Neural cell (in vitro differentiated cells): ENCODE measurements around the gene MAJIN. TPM values are rescaled to one million over a fixed set of nuclear protein-coding genes. Genes with fewer than 3 reads are reported as not detected.

Source experiments
- H2AFZ ChIP-seq: fragments of 200-600, 300-800 bp; sonication (generic), shearing (Covaris generic); 2 replicates; pipeline ENCODE4 v1.6.0; 2014; ENCODE audit warnings: low read depth, mild to moderate bottlenecking, antibody characterized with exemption, low read length, moderate library complexity
- H3F3A ChIP-seq: fragments of 200-600 bp; shearing (Covaris generic); 2 replicates; pipeline ENCODE4 v1.6.1; 2016; ENCODE audit warnings: mild to moderate bottlenecking, moderate library complexity, mixed read lengths, antibody characterized with exemption, low read length; ENCODE audit not compliant: insufficient read depth, poor library complexity, severe bottlenecking
- H3K27ac ChIP-seq: fragments of 200-600, 300-800 bp; sonication (generic), shearing (Covaris generic); 2 replicates; pipeline ENCODE4 v1.5.1; 2014; ENCODE audit warnings: mild to moderate bottlenecking, low read length, moderate library complexity
- H3K27me3 ChIP-seq: fragments of 300-800, 200-600 bp; sonication (generic), shearing (Covaris generic); 2 replicates; pipeline ENCODE4 v1.6.0; 2014; ENCODE audit warnings: mild to moderate bottlenecking, low read depth, low read length, moderate library complexity; ENCODE audit not compliant: insufficient read depth
- H3K36me3 ChIP-seq: fragments of 300-800, 200-600 bp; sonication (generic), shearing (Covaris generic); 2 replicates; pipeline ENCODE4 v1.5.1; 2014; ENCODE audit warnings: mild to moderate bottlenecking, antibody characterized with exemption, low read length, moderate library complexity; ENCODE audit not compliant: insufficient read depth
- H3K4me2 ChIP-seq: fragments of 300-800, 200-600 bp; sonication (generic), shearing (Covaris generic); 2 replicates; pipeline ENCODE4 v1.6.0; 2014; ENCODE audit warnings: mild to moderate bottlenecking, low read length
- H3K4me3 ChIP-seq: fragments of 300-800, 200-600 bp; sonication (generic), shearing (Covaris generic); 2 replicates; pipeline ENCODE4 v1.5.1; 2014; ENCODE audit warnings: mild to moderate bottlenecking, low read length, moderate library complexity
- H3K79me2 ChIP-seq: fragments of 200-600 bp; shearing (Covaris generic); replicated peaks from 2 replicates; pipeline ENCODE4 v1.6.0; 2014; ENCODE audit warnings: mild to moderate bottlenecking, low read length, moderate library complexity; ENCODE audit not compliant: insufficient read depth
- H3K9ac ChIP-seq: fragments of 300-800, 200-600 bp; sonication (generic), shearing (Covaris generic); 2 replicates; pipeline ENCODE4 v1.6.1; 2016; ENCODE audit warnings: mild to moderate bottlenecking, low read length, mixed read lengths
- H3K9me2 ChIP-seq: fragments of 200-600 bp; shearing (Covaris generic); 2 replicates; pipeline ENCODE4 v1.6.1; 2016; ENCODE audit warnings: mild to moderate bottlenecking, low read length, mixed read lengths; ENCODE audit not compliant: insufficient read depth
- H3K9me3 ChIP-seq: fragments of 200-600, 300-800 bp; sonication (generic), shearing (Covaris generic); 2 replicates; pipeline ENCODE4 v1.6.1; 2016; ENCODE audit warnings: mild to moderate bottlenecking, mixed run types, low read length, moderate library complexity, mixed read lengths
- H4K20me1 ChIP-seq: fragments of 200-600 bp; shearing (Covaris generic); 2 replicates; pipeline ENCODE4 v1.6.1; 2016; ENCODE audit warnings: mild to moderate bottlenecking, mixed run types; ENCODE audit not compliant: insufficient read depth
- EP300 ChIP-seq: fragments of 450-650 bp; conservative IDR thresholded peaks from 2 replicates; pipeline ENCODE4 v1.6.1; 2014; ENCODE audit warnings: antibody characterized with exemption, mild to moderate bottlenecking, moderate library complexity; ENCODE audit not compliant: poor library complexity, severe bottlenecking
- EZH2 ChIP-seq: fragments of 200-600, 300-800 bp; shearing (Covaris generic), sonication (generic); IDR thresholded peaks from 2 replicates; pipeline ENCODE4 v1.6.1; 2014; ENCODE audit warnings: antibody characterized with exemption, low read length, borderline replicate concordance, mild to moderate bottlenecking; ENCODE audit not compliant: insufficient read depth, poor library complexity, severe bottlenecking
- MXI1 ChIP-seq: fragments of 450-650 bp; conservative IDR thresholded peaks from 2 replicates; pipeline ENCODE4 v1.6.1; 2014; ENCODE audit warnings: antibody characterized with exemption, mild to moderate bottlenecking; ENCODE audit not compliant: poor library complexity, severe bottlenecking
- POLR2AphosphoS5 ChIP-seq: IDR thresholded peaks from 2 replicates; pipeline ENCODE4 v1.6.1; 2012
- RAD21 ChIP-seq: fragments of 450-650 bp; conservative IDR thresholded peaks from 2 replicates; pipeline ENCODE4 v1.6.1; 2014; ENCODE audit warnings: antibody characterized with exemption, mild to moderate bottlenecking, moderate library complexity
- SMC3 ChIP-seq: fragments of 450-650 bp; conservative IDR thresholded peaks from 2 replicates; pipeline ENCODE4 v1.6.1; 2014; ENCODE audit warnings: antibody characterized with exemption, mild to moderate bottlenecking, moderate library complexity; ENCODE audit not compliant: poor library complexity
- TAF1 ChIP-seq: IDR thresholded peaks from 2 replicates; pipeline ENCODE4 v1.6.1; 2012; ENCODE audit warnings: low read depth
- polyA minus RNA-seq: library from RNA; depleted of rRNA, polyadenylated mRNA; stranded (reverse); fragments of >200 nt; gene quantifications from 2 replicates; pipeline ENCODE4 v1.2.3, GENCODE V29; 2014
- polyA plus RNA-seq: library from polyadenylated mRNA; depleted of rRNA; stranded (reverse); fragments of >200 nt; gene quantifications from 2 replicates; pipeline ENCODE4 v1.2.3, GENCODE V29; 2014
- TF ChIP-seq, protein P1 (sequence below): IDR thresholded peaks from 2 replicates; pipeline ENCODE4 v1.6.1; 2012; ENCODE audit warnings: borderline replicate concordance
- TF ChIP-seq, protein P2 (sequence below): fragments of 450-650 bp; IDR thresholded peaks from 2 replicates; pipeline ENCODE4 v1.5.1; 2014; ENCODE audit warnings: antibody characterized with exemption, mild to moderate bottlenecking, moderate library complexity; ENCODE audit not compliant: poor library complexity, severe bottlenecking

The MAJIN gene
- not detected in 2 replicates for polyA plus RNA-seq
- not detected in 2 replicates for polyA minus RNA-seq

GRCh38 chr11:64971421-64972233 lies at the start of gene MAJIN:
MAJIN (minus strand) TSS chr11:64972108; CDS start chr11:64959405, 12,703 bp downstream.
- no peak within 1 kb of the TSS for H3K4me2 ChIP-seq
- H3K79me2 ChIP-seq: no peaks in the 10 kb centered on the region
- no peaks in the 10 kb centered on the region for H4K20me1 ChIP-seq
- no peak for TF ChIP-seq TAF1
- TF ChIP-seq SMC3: no peak
- TF ChIP-seq, protein P1, sequence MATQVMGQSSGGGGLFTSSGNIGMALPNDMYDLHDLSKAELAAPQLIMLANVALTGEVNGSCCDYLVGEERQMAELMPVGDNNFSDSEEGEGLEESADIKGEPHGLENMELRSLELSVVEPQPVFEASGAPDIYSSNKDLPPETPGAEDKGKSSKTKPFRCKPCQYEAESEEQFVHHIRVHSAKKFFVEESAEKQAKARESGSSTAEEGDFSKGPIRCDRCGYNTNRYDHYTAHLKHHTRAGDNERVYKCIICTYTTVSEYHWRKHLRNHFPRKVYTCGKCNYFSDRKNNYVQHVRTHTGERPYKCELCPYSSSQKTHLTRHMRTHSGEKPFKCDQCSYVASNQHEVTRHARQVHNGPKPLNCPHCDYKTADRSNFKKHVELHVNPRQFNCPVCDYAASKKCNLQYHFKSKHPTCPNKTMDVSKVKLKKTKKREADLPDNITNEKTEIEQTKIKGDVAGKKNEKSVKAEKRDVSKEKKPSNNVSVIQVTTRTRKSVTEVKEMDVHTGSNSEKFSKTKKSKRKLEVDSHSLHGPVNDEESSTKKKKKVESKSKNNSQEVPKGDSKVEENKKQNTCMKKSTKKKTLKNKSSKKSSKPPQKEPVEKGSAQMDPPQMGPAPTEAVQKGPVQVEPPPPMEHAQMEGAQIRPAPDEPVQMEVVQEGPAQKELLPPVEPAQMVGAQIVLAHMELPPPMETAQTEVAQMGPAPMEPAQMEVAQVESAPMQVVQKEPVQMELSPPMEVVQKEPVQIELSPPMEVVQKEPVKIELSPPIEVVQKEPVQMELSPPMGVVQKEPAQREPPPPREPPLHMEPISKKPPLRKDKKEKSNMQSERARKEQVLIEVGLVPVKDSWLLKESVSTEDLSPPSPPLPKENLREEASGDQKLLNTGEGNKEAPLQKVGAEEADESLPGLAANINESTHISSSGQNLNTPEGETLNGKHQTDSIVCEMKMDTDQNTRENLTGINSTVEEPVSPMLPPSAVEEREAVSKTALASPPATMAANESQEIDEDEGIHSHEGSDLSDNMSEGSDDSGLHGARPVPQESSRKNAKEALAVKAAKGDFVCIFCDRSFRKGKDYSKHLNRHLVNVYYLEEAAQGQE: no peak
- no peak for TF ChIP-seq EP300
- no peak for TF ChIP-seq EZH2
- no peak for TF ChIP-seq RAD21
- no peak for TF ChIP-seq MXI1
- TF ChIP-seq POLR2AphosphoS5: no peak
- no peaks in the 10 kb centered on the region for H3F3A ChIP-seq
- H3K9ac ChIP-seq: no peak within 1 kb of the TSS
- H3K36me3 ChIP-seq: no peaks in the 10 kb centered on the region
- no peak within 1 kb of the TSS for H3K27ac ChIP-seq
- H3K9me3 ChIP-seq: no peaks in the 10 kb centered on the region
- H2AFZ ChIP-seq: no peak within 1 kb of the TSS
- H3K9me2 ChIP-seq: no peaks in the 10 kb centered on the region
- H3K4me3 ChIP-seq: no peak within 1 kb of the TSS
- H3K27me3 ChIP-seq: no peaks in the 10 kb centered on the region

- Histone ChIP-seq H4K20me1 (no peaks in the 10 kb centered on the region), H2AFZ (no peak overlapping the region), H3K79me2 (no peaks in the 10 kb centered on the region), H3K36me3 (no peaks in the 10 kb centered on the region), H3K9ac (no peak overlapping the region), H3K4me3 (no peak overlapping the region), H3K4me2 (no peak overlapping the region), H3F3A (no peaks in the 10 kb centered on the region), H3K27ac (no peak overlapping the region), H3K9me2 (no peaks in the 10 kb centered on the region), H3K9me3 (no peaks in the 10 kb centered on the region), H3K27me3 (no peaks in the 10 kb centered on the region)
- no peak for TF ChIP-seq EP300
- TF ChIP-seq RAD21: no peak
- no peak for TF ChIP-seq EZH2
- TF ChIP-seq MXI1: no peak
- no peak for TF ChIP-seq SMC3
- TF ChIP-seq, protein P2, sequence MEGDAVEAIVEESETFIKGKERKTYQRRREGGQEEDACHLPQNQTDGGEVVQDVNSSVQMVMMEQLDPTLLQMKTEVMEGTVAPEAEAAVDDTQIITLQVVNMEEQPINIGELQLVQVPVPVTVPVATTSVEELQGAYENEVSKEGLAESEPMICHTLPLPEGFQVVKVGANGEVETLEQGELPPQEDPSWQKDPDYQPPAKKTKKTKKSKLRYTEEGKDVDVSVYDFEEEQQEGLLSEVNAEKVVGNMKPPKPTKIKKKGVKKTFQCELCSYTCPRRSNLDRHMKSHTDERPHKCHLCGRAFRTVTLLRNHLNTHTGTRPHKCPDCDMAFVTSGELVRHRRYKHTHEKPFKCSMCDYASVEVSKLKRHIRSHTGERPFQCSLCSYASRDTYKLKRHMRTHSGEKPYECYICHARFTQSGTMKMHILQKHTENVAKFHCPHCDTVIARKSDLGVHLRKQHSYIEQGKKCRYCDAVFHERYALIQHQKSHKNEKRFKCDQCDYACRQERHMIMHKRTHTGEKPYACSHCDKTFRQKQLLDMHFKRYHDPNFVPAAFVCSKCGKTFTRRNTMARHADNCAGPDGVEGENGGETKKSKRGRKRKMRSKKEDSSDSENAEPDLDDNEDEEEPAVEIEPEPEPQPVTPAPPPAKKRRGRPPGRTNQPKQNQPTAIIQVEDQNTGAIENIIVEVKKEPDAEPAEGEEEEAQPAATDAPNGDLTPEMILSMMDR: no peak
- TF ChIP-seq TAF1: no peak
- TF ChIP-seq POLR2AphosphoS5: no peak
- TF ChIP-seq, protein P1: no peak
Observed at GRCh38 chr11:65021509-65021908, 49.6 kb upstream of the MAJIN start.
